Fibroblast of lung (primary cell): ENCODE measurements around the gene KRTAP19-7. TPM values are rescaled to one million over a fixed set of nuclear protein-coding genes. Genes with fewer than 3 reads are reported as not detected.

Experiments
- DNase-seq, 2 donors: peaks; one replicate each; pipeline versions ENCODE4 v3.0.0 to v3.0.0-alpha.2; 2010; ENCODE audit warnings: low read depth in 2 of 2
- H2AFZ ChIP-seq: 2 replicates; pipeline ENCODE4 v1.5.1; 2012; ENCODE audit warnings: low read length, control low read depth, inconsistent platforms
- H3K27ac ChIP-seq: 2 replicates; pipeline ENCODE4 v1.5.1; 2011; ENCODE audit warnings: low read length, control low read depth; ENCODE audit not compliant: insufficient read depth
- H3K27me3 ChIP-seq: 2 replicates; pipeline ENCODE4 v1.5.1; 2011; ENCODE audit warnings: mild to moderate bottlenecking, low read length; ENCODE audit not compliant: control insufficient read depth, insufficient read depth
- H3K36me3 ChIP-seq: 2 replicates; pipeline ENCODE4 v1.5.1; 2011; ENCODE audit warnings: low read length; ENCODE audit not compliant: control insufficient read depth, insufficient read depth
- H3K4me1 ChIP-seq: 2 replicates; pipeline ENCODE4 v1.5.1; 2011; ENCODE audit warnings: low read length; ENCODE audit not compliant: control insufficient read depth, insufficient read depth; ENCODE audit errors: extremely low read depth
- H3K4me2 ChIP-seq: 2 replicates; pipeline ENCODE4 v1.5.1; 2011; ENCODE audit warnings: low read length, control low read depth; ENCODE audit not compliant: insufficient read depth; ENCODE audit errors: extremely low read depth
- H3K4me3 ChIP-seq, 4 experiments: fragments of 200-600 bp in 1 of 4; sonication (generic) in 1 of 4; replicated peaks in 1 of 4; 2 replicates each; pipeline ENCODE4 v1.5.1; 2011 to 2016; ENCODE audit warnings: low read length in 4 of 4, low read depth in 3 of 4, mild to moderate bottlenecking in 3 of 4, control low read depth in 2 of 4, inconsistent platforms in 1 of 4, mixed read lengths in 1 of 4; ENCODE audit not compliant: insufficient read depth in 1 of 4; ENCODE audit errors: control extremely low read depth in 1 of 4
- H3K79me2 ChIP-seq: 2 replicates; pipeline ENCODE4 v1.5.1; 2012; ENCODE audit warnings: mild to moderate bottlenecking, low read length, inconsistent platforms; ENCODE audit not compliant: control insufficient read depth, insufficient read depth
- H3K9ac ChIP-seq: 2 replicates; pipeline ENCODE4 v1.5.1; 2011; ENCODE audit warnings: mild to moderate bottlenecking, low read length, control low read depth; ENCODE audit not compliant: insufficient read depth
- H3K9me3 ChIP-seq: 2 replicates; pipeline ENCODE4 v1.5.1; 2012; ENCODE audit warnings: low read depth, low read length; ENCODE audit not compliant: control insufficient read depth, insufficient read depth
- H4K20me1 ChIP-seq: 2 replicates; pipeline ENCODE4 v1.5.1; 2011; ENCODE audit warnings: low read length; ENCODE audit not compliant: control insufficient read depth, insufficient read depth; ENCODE audit errors: extremely low read depth
- CTCF ChIP-seq, 2 donors: IDR thresholded peaks in 1 of 2; conservative IDR thresholded peaks in 1 of 2; 1 replicate in 1 of 2; 2 replicates in 1 of 2; pipeline ENCODE4 v1.5.1; 2011 to 2012; ENCODE audit warnings: low read length in 2 of 2, control low read depth in 1 of 2, inconsistent platforms in 1 of 2, low read depth in 1 of 2, mild to moderate bottlenecking in 1 of 2
- EZH2 ChIP-seq: IDR thresholded peaks from 2 replicates; pipeline ENCODE4 v1.5.1; 2012; ENCODE audit warnings: low read length, control low read depth, mild to moderate bottlenecking; ENCODE audit errors: missing control alignments
- polyA plus RNA-seq, 2 donors: library from polyadenylated mRNA; depleted of rRNA in 1 of 2; stranded (reverse) in 1 of 2; unstranded in 1 of 2; fragments of >200 nt; gene quantifications; 2 replicates each; pipeline ENCODE4 v1.2.1, GENCODE V29; 2011 to 2012; ENCODE audit warnings: missing spikeins in 1 of 2
- total RNA-seq: library from RNA; depleted of rRNA; stranded (reverse); fragments of >200 nt; gene quantifications from 2 replicates; pipeline ENCODE4 v1.2.1, GENCODE V29; 2014

Gene KRTAP19-7
- total and polyA plus RNA-seq, 2 donors (not counting 1 experiment from before 2014, with no cell fraction given): not detected

GRCh38 chr21:30582870-30583269, 21.8 kb upstream of the KRTAP19-7 start:
- Histone ChIP-seq H3K36me3 (no peaks in the 10 kb centered on the region), H3K4me2 (no peak overlapping the region), H3K9ac (no peak overlapping the region), H3K4me1 (no peaks in the 10 kb centered on the region), H3K4me3 (no peak overlapping the region), H3K9me3 (no peaks in the 10 kb centered on the region), H2AFZ (no peak overlapping the region), H3K79me2 (no peaks in the 10 kb centered on the region), H3K27ac (no peak overlapping the region), H3K27me3 (no peaks in the 10 kb centered on the region), H4K20me1 (no peaks in the 10 kb centered on the region)
- TF ChIP-seq CTCF (conservative IDR thresholded peaks at IDR 0.05 in 1 of 2, IDR thresholded peaks at IDR 0.05 in 1 of 2; ENCODE audit: low read depth in 1 of 2, low read length in 2 of 2) (no peak), EZH2 (no peak)
- DNase-seq: no peak

GRCh38 chr21:30580132-30580531, 19.0 kb upstream of the KRTAP19-7 start:
- TF ChIP-seq CTCF (conservative IDR thresholded peaks at IDR 0.05 in 1 of 2, IDR thresholded peaks at IDR 0.05 in 1 of 2; ENCODE audit: low read depth in 1 of 2, low read length in 2 of 2): no peak
- no peak for TF ChIP-seq EZH2
- Histone ChIP-seq H3K79me2 (no peaks in the 10 kb centered on the region), H3K9ac (no peak overlapping the region), H3K27ac (no peak overlapping the region), H3K36me3 (no peaks in the 10 kb centered on the region), H3K27me3 (no peaks in the 10 kb centered on the region), H3K4me2 (no peak overlapping the region), H3K9me3 (no peaks in the 10 kb centered on the region), H4K20me1 (no peaks in the 10 kb centered on the region), H2AFZ (no peak overlapping the region), H3K4me1 (no peaks in the 10 kb centered on the region), H3K4me3 (no peak overlapping the region)
- DNase-seq: no peak

GRCh38 chr21:30579346-30579745, 18.2 kb upstream of the KRTAP19-7 start:
- DNase-seq: no peak
- no peaks in the 10 kb centered on the region for H3K9me3 ChIP-seq
- no peaks in the 10 kb centered on the region for H3K79me2 ChIP-seq
- no peak overlapping the region for H3K4me2 ChIP-seq
- H4K20me1 ChIP-seq: no peaks in the 10 kb centered on the region
- no peak overlapping the region for H2AFZ ChIP-seq
- H3K9ac ChIP-seq: no peak overlapping the region
- H3K4me3 ChIP-seq: no peak overlapping the region
- H3K27ac ChIP-seq: no peak overlapping the region
- H3K27me3 ChIP-seq: no peaks in the 10 kb centered on the region
- no peaks in the 10 kb centered on the region for H3K36me3 ChIP-seq
- TF ChIP-seq CTCF (conservative IDR thresholded peaks at IDR 0.05 in 1 of 2, IDR thresholded peaks at IDR 0.05 in 1 of 2; ENCODE audit: low read depth in 1 of 2, low read length in 2 of 2): no peak
- no peak for TF ChIP-seq EZH2
- no peaks in the 10 kb centered on the region for H3K4me1 ChIP-seq
